ENCODE measurements around the gene ERC1.

ERC1 gene

DNA sequence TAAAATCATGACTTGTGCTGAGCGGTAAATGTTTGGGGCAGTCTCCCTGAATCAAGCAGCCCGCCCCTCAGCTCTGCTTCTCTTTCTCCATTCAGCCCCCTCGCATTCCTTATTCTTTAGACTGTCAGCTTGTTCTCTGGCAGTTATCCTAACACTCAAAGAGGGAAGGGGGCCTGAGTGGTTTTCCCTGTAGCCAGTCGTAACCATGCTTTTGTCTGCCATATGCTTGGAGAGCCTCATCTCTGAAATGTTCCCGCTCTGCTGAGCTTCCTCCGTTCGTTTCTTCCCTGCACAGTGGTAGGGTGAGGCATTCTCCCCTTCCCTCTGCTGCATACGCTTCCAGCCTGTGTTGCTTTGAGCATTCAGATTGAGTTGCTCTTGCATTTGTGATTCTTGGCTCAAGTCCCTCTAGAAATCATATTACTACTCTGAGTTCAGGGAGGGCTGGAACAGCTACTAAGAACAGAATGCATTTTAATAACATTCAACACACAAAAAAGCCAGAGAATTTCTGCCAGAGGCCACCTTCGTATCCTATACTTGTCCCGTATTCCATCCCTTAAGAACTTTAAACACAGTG is 483.6 kb downstream of the ERC1 start (continued):
- TF ChIP-seq, protein P1, sequence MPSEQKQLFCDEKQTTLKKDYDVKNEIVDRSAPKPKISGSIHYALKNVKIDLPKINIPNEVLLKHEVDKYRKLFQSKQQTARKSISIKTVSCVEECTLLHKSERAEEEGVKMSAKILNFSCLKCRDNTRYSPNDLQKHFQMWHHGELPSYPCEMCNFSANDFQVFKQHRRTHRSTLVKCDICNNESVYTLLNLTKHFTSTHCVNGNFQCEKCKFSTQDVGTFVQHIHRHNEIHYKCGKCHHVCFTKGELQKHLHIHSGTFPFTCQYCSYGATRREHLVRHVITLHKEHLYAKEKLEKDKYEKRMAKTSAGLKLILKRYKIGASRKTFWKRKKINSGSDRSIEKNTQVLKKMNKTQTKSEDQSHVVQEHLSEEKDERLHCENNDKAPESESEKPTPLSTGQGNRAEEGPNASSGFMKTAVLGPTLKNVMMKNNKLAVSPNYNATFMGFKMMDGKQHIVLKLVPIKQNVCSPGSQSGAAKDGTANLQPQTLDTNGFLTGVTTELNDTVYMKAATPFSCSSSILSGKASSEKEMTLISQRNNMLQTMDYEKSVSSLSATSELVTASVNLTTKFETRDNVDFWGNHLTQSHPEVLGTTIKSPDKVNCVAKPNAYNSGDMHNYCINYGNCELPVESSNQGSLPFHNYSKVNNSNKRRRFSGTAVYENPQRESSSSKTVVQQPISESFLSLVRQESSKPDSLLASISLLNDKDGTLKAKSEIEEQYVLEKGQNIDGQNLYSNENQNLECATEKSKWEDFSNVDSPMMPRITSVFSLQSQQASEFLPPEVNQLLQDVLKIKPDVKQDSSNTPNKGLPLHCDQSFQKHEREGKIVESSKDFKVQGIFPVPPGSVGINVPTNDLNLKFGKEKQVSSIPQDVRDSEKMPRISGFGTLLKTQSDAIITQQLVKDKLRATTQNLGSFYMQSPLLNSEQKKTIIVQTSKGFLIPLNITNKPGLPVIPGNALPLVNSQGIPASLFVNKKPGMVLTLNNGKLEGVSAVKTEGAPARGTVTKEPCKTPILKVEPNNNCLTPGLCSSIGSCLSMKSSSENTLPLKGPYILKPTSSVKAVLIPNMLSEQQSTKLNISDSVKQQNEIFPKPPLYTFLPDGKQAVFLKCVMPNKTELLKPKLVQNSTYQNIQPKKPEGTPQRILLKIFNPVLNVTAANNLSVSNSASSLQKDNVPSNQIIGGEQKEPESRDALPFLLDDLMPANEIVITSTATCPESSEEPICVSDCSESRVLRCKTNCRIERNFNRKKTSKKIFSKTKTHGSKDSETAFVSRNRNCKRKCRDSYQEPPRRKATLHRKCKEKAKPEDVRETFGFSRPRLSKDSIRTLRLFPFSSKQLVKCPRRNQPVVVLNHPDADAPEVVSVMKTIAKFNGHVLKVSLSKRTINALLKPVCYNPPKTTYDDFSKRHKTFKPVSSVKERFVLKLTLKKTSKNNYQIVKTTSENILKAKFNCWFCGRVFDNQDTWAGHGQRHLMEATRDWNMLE (tag by site-specific recombination; conservative IDR thresholded peaks at IDR 0.05; ENCODE audit: low read depth), result no peak
- no peak for TF ChIP-seq ZNF404 (tag by site-specific recombination; IDR thresholded peaks at IDR 0.05)
- no peak for TF ChIP-seq ZNF629 (tag by site-specific recombination; IDR thresholded peaks at IDR 0.05)
- peak; percentile 38; the same call in 1 of the 2 replicates for TF ChIP-seq ZNF596 (tag by site-specific recombination; IDR thresholded peaks at IDR 0.05)
- no peak for TF ChIP-seq EGR2 (tag by site-specific recombination; IDR thresholded peaks at IDR 0.05; ENCODE audit: low read depth)
- TF ChIP-seq MZF1 (tag by site-specific recombination; IDR thresholded peaks at IDR 0.05; ENCODE audit: borderline replicate concordance), result peak; percentile 83; the same call in 1 of the 2 replicates
- TF ChIP-seq, protein P2, sequence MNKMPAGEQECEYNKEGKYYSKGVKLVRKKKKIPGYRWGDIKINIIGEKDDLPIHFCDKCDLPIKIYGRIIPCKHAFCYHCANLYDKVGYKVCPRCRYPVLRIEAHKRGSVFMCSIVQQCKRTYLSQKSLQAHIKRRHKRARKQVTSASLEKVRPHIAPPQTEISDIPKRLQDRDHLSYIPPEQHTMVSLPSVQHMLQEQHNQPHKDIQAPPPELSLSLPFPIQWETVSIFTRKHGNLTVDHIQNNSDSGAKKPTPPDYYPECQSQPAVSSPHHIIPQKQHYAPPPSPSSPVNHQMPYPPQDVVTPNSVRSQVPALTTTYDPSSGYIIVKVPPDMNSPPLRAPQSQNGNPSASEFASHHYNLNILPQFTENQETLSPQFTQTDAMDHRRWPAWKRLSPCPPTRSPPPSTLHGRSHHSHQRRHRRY (tag by site-specific recombination; IDR thresholded peaks at IDR 0.05), result no peak
- no peak for TF ChIP-seq HOXC10 (CRISPR knock-in tag; IDR thresholded peaks at IDR 0.05)
- TF ChIP-seq ZNF664 (tag by site-specific recombination; IDR thresholded peaks at IDR 0.05), result no peak
- TF ChIP-seq, protein P3, sequence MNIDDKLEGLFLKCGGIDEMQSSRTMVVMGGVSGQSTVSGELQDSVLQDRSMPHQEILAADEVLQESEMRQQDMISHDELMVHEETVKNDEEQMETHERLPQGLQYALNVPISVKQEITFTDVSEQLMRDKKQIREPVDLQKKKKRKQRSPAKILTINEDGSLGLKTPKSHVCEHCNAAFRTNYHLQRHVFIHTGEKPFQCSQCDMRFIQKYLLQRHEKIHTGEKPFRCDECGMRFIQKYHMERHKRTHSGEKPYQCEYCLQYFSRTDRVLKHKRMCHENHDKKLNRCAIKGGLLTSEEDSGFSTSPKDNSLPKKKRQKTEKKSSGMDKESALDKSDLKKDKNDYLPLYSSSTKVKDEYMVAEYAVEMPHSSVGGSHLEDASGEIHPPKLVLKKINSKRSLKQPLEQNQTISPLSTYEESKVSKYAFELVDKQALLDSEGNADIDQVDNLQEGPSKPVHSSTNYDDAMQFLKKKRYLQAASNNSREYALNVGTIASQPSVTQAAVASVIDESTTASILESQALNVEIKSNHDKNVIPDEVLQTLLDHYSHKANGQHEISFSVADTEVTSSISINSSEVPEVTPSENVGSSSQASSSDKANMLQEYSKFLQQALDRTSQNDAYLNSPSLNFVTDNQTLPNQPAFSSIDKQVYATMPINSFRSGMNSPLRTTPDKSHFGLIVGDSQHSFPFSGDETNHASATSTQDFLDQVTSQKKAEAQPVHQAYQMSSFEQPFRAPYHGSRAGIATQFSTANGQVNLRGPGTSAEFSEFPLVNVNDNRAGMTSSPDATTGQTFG (tag by site-specific recombination; IDR thresholded peaks at IDR 0.05; ENCODE audit: borderline replicate concordance), result no peak
- TF ChIP-seq SALL2 (tag by site-specific recombination; IDR thresholded peaks at IDR 0.05; ENCODE audit: borderline replicate concordance), result no peak
- no peak for TF ChIP-seq GLI4 (tag by site-specific recombination; IDR thresholded peaks at IDR 0.05)
- TF ChIP-seq, protein P4, sequence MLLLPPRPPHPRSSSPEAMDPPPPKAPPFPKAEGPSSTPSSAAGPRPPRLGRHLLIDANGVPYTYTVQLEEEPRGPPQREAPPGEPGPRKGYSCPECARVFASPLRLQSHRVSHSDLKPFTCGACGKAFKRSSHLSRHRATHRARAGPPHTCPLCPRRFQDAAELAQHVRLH (tag by site-specific recombination; IDR thresholded peaks at IDR 0.05), result no peak
- no peak for TF ChIP-seq ZNF37A (tag by site-specific recombination; IDR thresholded peaks at IDR 0.05)
- TF ChIP-seq ZNF670 (tag by site-specific recombination; IDR thresholded peaks at IDR 0.05; ENCODE audit: low read depth), result no peak
- TF ChIP-seq ZNF621 (tag by site-specific recombination; IDR thresholded peaks at IDR 0.05), result no peak
- TF ChIP-seq GLIS1 (tag by site-specific recombination; IDR thresholded peaks at IDR 0.05), result no peak
- TF ChIP-seq, protein P5, sequence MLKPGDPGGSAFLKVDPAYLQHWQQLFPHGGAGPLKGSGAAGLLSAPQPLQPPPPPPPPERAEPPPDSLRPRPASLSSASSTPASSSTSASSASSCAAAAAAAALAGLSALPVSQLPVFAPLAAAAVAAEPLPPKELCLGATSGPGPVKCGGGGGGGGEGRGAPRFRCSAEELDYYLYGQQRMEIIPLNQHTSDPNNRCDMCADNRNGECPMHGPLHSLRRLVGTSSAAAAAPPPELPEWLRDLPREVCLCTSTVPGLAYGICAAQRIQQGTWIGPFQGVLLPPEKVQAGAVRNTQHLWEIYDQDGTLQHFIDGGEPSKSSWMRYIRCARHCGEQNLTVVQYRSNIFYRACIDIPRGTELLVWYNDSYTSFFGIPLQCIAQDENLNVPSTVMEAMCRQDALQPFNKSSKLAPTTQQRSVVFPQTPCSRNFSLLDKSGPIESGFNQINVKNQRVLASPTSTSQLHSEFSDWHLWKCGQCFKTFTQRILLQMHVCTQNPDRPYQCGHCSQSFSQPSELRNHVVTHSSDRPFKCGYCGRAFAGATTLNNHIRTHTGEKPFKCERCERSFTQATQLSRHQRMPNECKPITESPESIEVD (tag by site-specific recombination; IDR thresholded peaks at IDR 0.05), result no peak
- no peak for TF ChIP-seq ZNF530 (tag by site-specific recombination; IDR thresholded peaks at IDR 0.05; ENCODE audit: low read depth)
- no peak for TF ChIP-seq ZNF112 (tag by site-specific recombination; IDR thresholded peaks at IDR 0.05)
- no peak for TF ChIP-seq ZNF311 (tag by site-specific recombination; IDR thresholded peaks at IDR 0.05; ENCODE audit: borderline replicate concordance)
- no peak for TF ChIP-seq ZNF16 (tag by site-specific recombination; IDR thresholded peaks at IDR 0.05; ENCODE audit: low read depth)
- TF ChIP-seq, protein P6, sequence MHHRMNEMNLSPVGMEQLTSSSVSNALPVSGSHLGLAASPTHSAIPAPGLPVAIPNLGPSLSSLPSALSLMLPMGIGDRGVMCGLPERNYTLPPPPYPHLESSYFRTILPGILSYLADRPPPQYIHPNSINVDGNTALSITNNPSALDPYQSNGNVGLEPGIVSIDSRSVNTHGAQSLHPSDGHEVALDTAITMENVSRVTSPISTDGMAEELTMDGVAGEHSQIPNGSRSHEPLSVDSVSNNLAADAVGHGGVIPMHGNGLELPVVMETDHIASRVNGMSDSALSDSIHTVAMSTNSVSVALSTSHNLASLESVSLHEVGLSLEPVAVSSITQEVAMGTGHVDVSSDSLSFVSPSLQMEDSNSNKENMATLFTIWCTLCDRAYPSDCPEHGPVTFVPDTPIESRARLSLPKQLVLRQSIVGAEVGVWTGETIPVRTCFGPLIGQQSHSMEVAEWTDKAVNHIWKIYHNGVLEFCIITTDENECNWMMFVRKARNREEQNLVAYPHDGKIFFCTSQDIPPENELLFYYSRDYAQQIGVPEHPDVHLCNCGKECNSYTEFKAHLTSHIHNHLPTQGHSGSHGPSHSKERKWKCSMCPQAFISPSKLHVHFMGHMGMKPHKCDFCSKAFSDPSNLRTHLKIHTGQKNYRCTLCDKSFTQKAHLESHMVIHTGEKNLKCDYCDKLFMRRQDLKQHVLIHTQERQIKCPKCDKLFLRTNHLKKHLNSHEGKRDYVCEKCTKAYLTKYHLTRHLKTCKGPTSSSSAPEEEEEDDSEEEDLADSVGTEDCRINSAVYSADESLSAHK (tag by site-specific recombination; IDR thresholded peaks at IDR 0.05), result no peak
- no peak for TF ChIP-seq ZNF416 (tag by site-specific recombination; IDR thresholded peaks at IDR 0.05)
- TF ChIP-seq ZNF529 (tag by site-specific recombination; IDR thresholded peaks at IDR 0.05; ENCODE audit: insufficient replicate concordance), result no peak
- TF ChIP-seq ZNF292 (tag by site-specific recombination; IDR thresholded peaks at IDR 0.05; ENCODE audit: borderline replicate concordance, low read depth), result no peak
